Endothelial cell (in vitro differentiated cells): ENCODE measurements around the gene PARD3. TPM values are rescaled to one million over a fixed set of nuclear protein-coding genes. Genes with fewer than 3 reads are reported as not detected.

Source experiments
- DNase-seq: peaks from one replicate; pipeline ENCODE4 v3.0.0; 2021; ENCODE audit warnings: low spot score
- H3K27ac Mint-ChIP-seq: one replicate; pipeline ENCODE4 v1.8.0; 2021; ENCODE audit warnings: mixed read lengths, inconsistent platforms; ENCODE audit not compliant: unreplicated experiment
- H3K27me3 Mint-ChIP-seq: one replicate; pipeline ENCODE4 v1.8.0; 2021; ENCODE audit warnings: mild to moderate bottlenecking, moderate library complexity, mixed read lengths, inconsistent platforms; ENCODE audit not compliant: unreplicated experiment
- H3K36me3 Mint-ChIP-seq: one replicate; pipeline ENCODE4 v1.8.0; 2021; ENCODE audit warnings: mild to moderate bottlenecking, low read depth, mixed read lengths, inconsistent platforms; ENCODE audit not compliant: unreplicated experiment
- H3K4me1 Mint-ChIP-seq: one replicate; pipeline ENCODE4 v1.8.0; 2021; ENCODE audit warnings: mild to moderate bottlenecking, mixed read lengths, inconsistent platforms; ENCODE audit not compliant: unreplicated experiment
- H3K4me3 Mint-ChIP-seq: one replicate; pipeline ENCODE4 v1.8.0; 2021; ENCODE audit warnings: mild to moderate bottlenecking, mixed read lengths, inconsistent platforms; ENCODE audit not compliant: unreplicated experiment
- H3K9me3 Mint-ChIP-seq: one replicate; pipeline ENCODE4 v1.8.0; 2021; ENCODE audit warnings: mixed read lengths, inconsistent platforms; ENCODE audit not compliant: unreplicated experiment
- CTCF ChIP-seq: fragments of 200-600 bp; sonication (generic); IDR thresholded peaks from one replicate; pipeline ENCODE4 v1.5.0; 2021; ENCODE audit warnings: antibody characterized with exemption; ENCODE audit not compliant: unreplicated experiment
- total RNA-seq: library from RNA; stranded (reverse); fragmentation: NEBNext Ultra II Directional; extraction: Animal tissue kit (Norgen Biotek cat#: 25700); gene quantifications from one replicate; pipeline ENCODE4 v1.2.1, GENCODE V29; 2021; ENCODE audit not compliant: unreplicated experiment

The PARD3 gene
- total RNA-seq, 1 donor from 2014 or later = 35.2 TPM

- no peak for TF ChIP-seq CTCF
- DNase-seq = no peak
- H3K9me3 Mint-ChIP-seq = no peaks in the 10 kb centered on the region
- H3K36me3 Mint-ChIP-seq = peaks cover 12% of the 10 kb centered on the region
- H3K27ac Mint-ChIP-seq = no peak overlapping the region
- peaks cover 21% of the 10 kb centered on the region for H3K4me1 Mint-ChIP-seq
- H3K27me3 Mint-ChIP-seq = peaks cover 2% of the 10 kb centered on the region
- no peak overlapping the region for H3K4me3 Mint-ChIP-seq
Observed at GRCh38 chr10:34378297-34378696, 436.8 kb downstream of the PARD3 start.

- Mint-ChIP-seq H3K36me3 (peaks cover 12% of the 10 kb centered on the region), H3K9me3 (no peaks in the 10 kb centered on the region), H3K27ac (no peak overlapping the region), H3K4me1 (peaks cover 25% of the 10 kb centered on the region), H3K4me3 (no peak overlapping the region), H3K27me3 (peaks cover 4% of the 10 kb centered on the region)
- DNase-seq = no peak
- no peak for TF ChIP-seq CTCF
Observed at GRCh38 chr10:34377833-34378232, 437.3 kb downstream of the PARD3 start.

- Mint-ChIP-seq H3K4me3 (peak overlapping the region; percentile 3), H3K36me3 (peaks cover 3% of the 10 kb centered on the region), H3K9me3 (no peaks in the 10 kb centered on the region), H3K4me1 (peaks cover 26% of the 10 kb centered on the region), H3K27ac (peak overlapping the region; percentile 72), H3K27me3 (peaks cover 3% of the 10 kb centered on the region)
- TF ChIP-seq CTCF = no peak
- no peak for DNase-seq
Observed at GRCh38 chr10:34374356-34375045, 440.6 kb downstream of the PARD3 start.

GRCh38 chr10:34373211-34373610 lies 441.9 kb downstream of the PARD3 start:
- Mint-ChIP-seq H3K9me3 (no peaks in the 10 kb centered on the region), H3K27me3 (peaks cover 3% of the 10 kb centered on the region), H3K4me1 (peaks cover 26% of the 10 kb centered on the region), H3K4me3 (no peak overlapping the region), H3K36me3 (peaks cover 3% of the 10 kb centered on the region), H3K27ac (no peak overlapping the region)
- TF ChIP-seq CTCF = no peak
- no peak for DNase-seq

- no peak for TF ChIP-seq CTCF
- Mint-ChIP-seq H3K4me1 (peaks cover 26% of the 10 kb centered on the region), H3K27me3 (peaks cover 3% of the 10 kb centered on the region), H3K27ac (no peak overlapping the region), H3K9me3 (no peaks in the 10 kb centered on the region), H3K36me3 (peaks cover 3% of the 10 kb centered on the region), H3K4me3 (no peak overlapping the region)
- DNase-seq = no peak
Observed at GRCh38 chr10:34372509-34372908, 442.6 kb downstream of the PARD3 start.
